Pancreas (tissue), 10 donors: Measurements from ENCODE around the gene TRIO. TPM values are rescaled to one million over a fixed set of nuclear protein-coding genes. Genes with fewer than 3 reads are reported as not detected.

Source experiments
- ATAC-seq, 4 donors: fragments of 200-7000 bp; cut with Tn5 transposase; one replicate each; pipeline versions ENCODE4 v1.8.0 to v1.9.1; 2020; ENCODE audit warnings: mild to moderate bottlenecking in 4 of 4, moderate library complexity in 4 of 4
- DNase-seq, 6 donors: peaks; one replicate each; pipeline ENCODE4 v3.0.0-alpha.2; 2020
- FAIRE-seq: peaks from 2 replicates; lab custom pipeline; 2012; peaks lifted over from hg19 to GRCh38; lab: Jason Lieb, UNC
- H3K27ac ChIP-seq, 4 donors: fragments of 200-600 bp; sonication (generic); 1 replicate in 3 of 4; 2 replicates in 1 of 4; pipeline versions ENCODE4 v1.5.0 to v1.8.0; 2020
- H3K27me3 ChIP-seq, 4 donors: fragments of 200-600 bp; one replicate each; pipeline ENCODE4 v1.8.0; 2021
- H3K36me3 ChIP-seq, 3 donors: fragments of 200-600 bp; sonication (generic) in 1 of 3; one replicate each; pipeline versions ENCODE4 v1.5.0 to v1.8.0; 2020 to 2021
- H3K4me1 ChIP-seq, 3 donors: fragments of 200-600 bp; one replicate each; pipeline ENCODE4 v1.8.0; 2021
- H3K4me3 ChIP-seq, 4 donors: fragments of 200-600 bp; sonication (generic) in 2 of 4; one replicate each; pipeline versions ENCODE4 v1.5.0 to v1.8.0; 2020 to 2021
- H3K9me3 ChIP-seq, 4 donors: fragments of 200-600 bp; one replicate each; pipeline ENCODE4 v1.8.0; 2021
- WGBS, 2 donors: extraction: QIAGEN DNeasy Blood & Tissue Kit; methylation state at CpG; one replicate each; pipeline ENCODE4 v1.1.7; 2013; 5-methylcytosine and 5-hydroxymethylcytosine counted together
- intact Hi-C, 3 donors: fragments of 100-400 bp; cut with DNase I; formaldehyde crosslinking; loops; one replicate each; pipeline versions ENCODE4 v1.11.1 to v1.14.2; 2022
- polyA plus RNA-seq, 2 donors: library from polyadenylated mRNA; stranded (reverse); fragments of 200-250 nt; gene quantifications; one replicate each; pipeline ENCODE4 v1.2.3, GENCODE V29; 2013
- total RNA-seq, 6 donors: library from RNA; stranded (reverse); fragmentation: NEBNext Ultra II Directional in 4 of 6; extraction: Animal tissue kit (Norgen Biotek cat#: 25700) in 4 of 6; gene quantifications; one replicate each; pipeline versions ENCODE4 v1.2.1 to v1.2.4, GENCODE V29; 2021 to 2023
- TF ChIP-seq, protein P1 (sequence below), 4 donors: fragments of 200-600 bp; sonication (generic) in 3 of 4; IDR thresholded peaks; one replicate each; pipeline versions ENCODE4 v1.5.0 to v1.8.0; 2021; ENCODE audit warnings: antibody characterized with exemption in 4 of 4
- donor health status: healthy with polysubstance abuse.
- donor health status: DM: no; HTN: no; CAD: no; lungs with moderate emphysema.
- donor health status: DM: no; HTN: no; CAD: no.
- donor health status: control.
- donor health status: control.
- donor health status: Bipolar disorder and iron deficiency.
- donor health status: DM: yes; HTN: yes; CAD: no.
- donor health status: DM: no; HTN: no; CAD: no.
- donor health status: DM: no; HTN: no; CAD: no.
- donor health status: DM: yes; HTN: yes; CAD: no.

The TRIO gene
- total and polyA plus RNA-seq, 8 donors: 27.3 to 82.5 (median 38.3) TPM

- Histone ChIP-seq H3K27me3 (no peaks in the 10 kb centered on the region), H3K4me3 (peak overlapping the region in 1 of 4 donors; percentile 35), H3K27ac (peak overlapping the region in 1 of 4 donors; percentile 44), H3K4me1 (no peaks in the 10 kb centered on the region), H3K9me3 (no peaks in the 10 kb centered on the region), H3K36me3 (no peaks in the 10 kb centered on the region)
- DNase-seq: no peak
- TF ChIP-seq, protein P1, sequence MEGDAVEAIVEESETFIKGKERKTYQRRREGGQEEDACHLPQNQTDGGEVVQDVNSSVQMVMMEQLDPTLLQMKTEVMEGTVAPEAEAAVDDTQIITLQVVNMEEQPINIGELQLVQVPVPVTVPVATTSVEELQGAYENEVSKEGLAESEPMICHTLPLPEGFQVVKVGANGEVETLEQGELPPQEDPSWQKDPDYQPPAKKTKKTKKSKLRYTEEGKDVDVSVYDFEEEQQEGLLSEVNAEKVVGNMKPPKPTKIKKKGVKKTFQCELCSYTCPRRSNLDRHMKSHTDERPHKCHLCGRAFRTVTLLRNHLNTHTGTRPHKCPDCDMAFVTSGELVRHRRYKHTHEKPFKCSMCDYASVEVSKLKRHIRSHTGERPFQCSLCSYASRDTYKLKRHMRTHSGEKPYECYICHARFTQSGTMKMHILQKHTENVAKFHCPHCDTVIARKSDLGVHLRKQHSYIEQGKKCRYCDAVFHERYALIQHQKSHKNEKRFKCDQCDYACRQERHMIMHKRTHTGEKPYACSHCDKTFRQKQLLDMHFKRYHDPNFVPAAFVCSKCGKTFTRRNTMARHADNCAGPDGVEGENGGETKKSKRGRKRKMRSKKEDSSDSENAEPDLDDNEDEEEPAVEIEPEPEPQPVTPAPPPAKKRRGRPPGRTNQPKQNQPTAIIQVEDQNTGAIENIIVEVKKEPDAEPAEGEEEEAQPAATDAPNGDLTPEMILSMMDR (IDR thresholded peaks at IDR 0.05): no peak
- FAIRE-seq: no peak
- intact Hi-C loops: no loop called here
- WGBS, 2 donors: 73 to 90% methylated on average over 10 of the region's 10 CpGs
- ATAC-seq: peak in 2 of 4 donors; percentile 18 to 28
Observed at GRCh38 chr5:14440223-14440581, 297.1 kb downstream of the TRIO start.

- no peaks in the 10 kb centered on the region for H3K9me3 ChIP-seq
- H3K27ac ChIP-seq: peak overlapping the region in 2 of 4 donors; percentile 37 to 50
- no peaks in the 10 kb centered on the region for H3K36me3 ChIP-seq
- H3K4me1 ChIP-seq: no peaks in the 10 kb centered on the region
- ATAC-seq (peak; percentile 85 to 93 (median 88)), DNase-seq (peak in 4 of 6 donors; percentile 30 to 75 (median 48)), FAIRE-seq (no peak)
- peak overlapping the region in 3 of 4 donors; percentile 13 to 35 (median 19) for H3K4me3 ChIP-seq
- TF ChIP-seq, protein P1 (IDR thresholded peaks at IDR 0.05): no peak
- intact Hi-C loops: no loop called here
- 22 to 46% methylated on average over 40 of the region's 40 CpGs for WGBS, 2 donors
- no peaks in the 10 kb centered on the region for H3K27me3 ChIP-seq
Observed at GRCh38 chr5:14440582-14441431, 297.7 kb downstream of the TRIO start.

DNA sequence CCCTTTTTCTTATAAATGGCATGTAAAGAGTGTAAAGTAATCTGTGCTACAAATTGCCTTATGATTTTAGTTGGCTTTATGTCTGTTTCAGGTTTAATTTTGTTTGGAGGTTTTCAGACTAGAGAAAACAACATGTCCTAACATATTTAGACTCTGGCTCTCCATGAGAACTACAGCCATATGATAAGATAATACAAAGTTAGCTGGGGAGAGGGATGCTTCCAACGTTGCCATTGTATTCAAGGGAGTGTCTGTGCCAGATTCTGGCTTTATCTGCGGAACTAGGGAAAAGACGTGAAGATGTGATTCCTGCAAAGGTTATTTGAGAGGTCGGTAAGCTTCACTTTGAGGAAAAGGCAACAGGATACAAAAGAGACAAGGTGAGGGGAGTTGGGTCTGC is 298.5 kb downstream of the TRIO start:
- intact Hi-C loops: no loop called here
- no peaks in the 10 kb centered on the region for H3K4me1 ChIP-seq
- H3K9me3 ChIP-seq: no peaks in the 10 kb centered on the region
- DNase-seq: no peak
- ATAC-seq: no peak
- H3K4me3 ChIP-seq: peak overlapping the region in 2 of 4 donors; percentile 19 to 35
- 67 to 75% methylated on average over 4 of the region's 4 CpGs for WGBS, 2 donors
- no peaks in the 10 kb centered on the region for H3K36me3 ChIP-seq
- no peak for FAIRE-seq
- H3K27ac ChIP-seq: peak overlapping the region in 1 of 4 donors; percentile 50
- TF ChIP-seq, protein P1 (IDR thresholded peaks at IDR 0.05): no peak
- H3K27me3 ChIP-seq: no peaks in the 10 kb centered on the region

DNA sequence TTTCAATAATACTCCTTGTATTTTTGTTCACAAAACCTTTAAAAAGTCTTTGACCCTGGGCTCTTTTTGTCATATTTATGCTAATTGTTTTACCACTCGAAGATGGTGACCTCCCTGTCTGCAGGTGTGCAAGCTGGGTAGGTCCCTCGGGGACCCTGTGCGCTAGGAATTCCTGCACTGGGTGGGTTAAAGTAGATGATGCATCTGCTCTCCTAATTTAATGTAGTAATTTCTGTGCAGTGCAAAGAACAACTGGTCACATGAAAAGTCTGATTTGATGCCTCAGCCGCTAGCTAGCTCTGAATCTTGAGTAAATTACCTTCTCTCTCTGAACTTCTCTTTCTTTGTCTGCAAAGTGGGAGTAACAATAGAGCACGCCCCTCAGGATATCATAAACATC is 299.4 kb downstream of the TRIO start:
- no peaks in the 10 kb centered on the region for H3K27me3 ChIP-seq
- H3K36me3 ChIP-seq: no peaks in the 10 kb centered on the region
- WGBS, 2 donors: 84 to 95% methylated on average over 5 of the region's 5 CpGs
- H3K9me3 ChIP-seq: no peaks in the 10 kb centered on the region
- TF ChIP-seq, protein P1 (IDR thresholded peaks at IDR 0.05): no peak
- ATAC-seq (no peak), FAIRE-seq (no peak), DNase-seq (no peak)
- no peaks in the 10 kb centered on the region for H3K4me1 ChIP-seq
- no peak overlapping the region for H3K27ac ChIP-seq
- no peak overlapping the region for H3K4me3 ChIP-seq
- intact Hi-C loops: no loop called here

GRCh38 chr5:14443671-14444093 is 300.5 kb downstream of the TRIO start:
- WGBS, 2 donors: 80% methylated on average over 4 of the region's 4 CpGs
- ATAC-seq: no peak

More at GRCh38 chr5:14443671-14444093, 300.5 kb downstream of the TRIO start:
- H3K4me3 ChIP-seq: no peak overlapping the region
- DNase-seq (no peak), FAIRE-seq (no peak)
- TF ChIP-seq, protein P1 (IDR thresholded peaks at IDR 0.05): no peak
- H3K9me3 ChIP-seq: no peaks in the 10 kb centered on the region
- H3K4me1 ChIP-seq: no peaks in the 10 kb centered on the region
- H3K27me3 ChIP-seq: no peaks in the 10 kb centered on the region
- intact Hi-C loops: no loop called here
- H3K27ac ChIP-seq: no peak overlapping the region
- H3K36me3 ChIP-seq: no peaks in the 10 kb centered on the region
